HepG2 (cell line): Measurements from ENCODE around the gene MPC1. TPM values are rescaled to one million over a fixed set of nuclear protein-coding genes. Genes with fewer than 3 reads are reported as not detected.

Source experiments
- ADNP ChIP-seq: sonication (generic); formaldehyde crosslinking; IDR thresholded peaks from 2 replicates; pipeline ENCODE4 v1.4.0; 2020; ENCODE audit warnings: missing genetic modification reagents
- ESRRA ChIP-seq: sonication (generic); formaldehyde crosslinking; IDR thresholded peaks from 2 replicates; pipeline ENCODE4 v1.5.1; 2020; ENCODE audit warnings: mild to moderate bottlenecking, low read depth, missing genetic modification reagents
- FOXJ3 ChIP-seq: sonication (generic); formaldehyde crosslinking; IDR thresholded peaks from 2 replicates; pipeline ENCODE4 v1.4.0; 2020; ENCODE audit warnings: missing genetic modification reagents, mild to moderate bottlenecking, borderline replicate concordance
- FUBP1 ChIP-seq: sonication (generic); formaldehyde crosslinking; IDR thresholded peaks from 2 replicates; pipeline ENCODE4 v1.5.1; 2020; ENCODE audit warnings: missing genetic modification reagents, mild to moderate bottlenecking, borderline replicate concordance
- GRHL1 ChIP-seq: sonication (generic); formaldehyde crosslinking; conservative IDR thresholded peaks from 2 replicates; pipeline ENCODE4 v1.8.0; 2022; ENCODE audit warnings: missing genetic modification reagents
- KDM3A ChIP-seq: IDR thresholded peaks from 2 replicates; pipeline ENCODE4 v1.6.1; 2018; ENCODE audit warnings: low read depth, missing compliant biosample characterization
- MAFK ChIP-seq, 2 experiments: IDR thresholded peaks in 1 of 2; conservative IDR thresholded peaks in 1 of 2; 2 replicates each; pipeline ENCODE4 v1.6.1; 2011; ENCODE audit warnings: improper control_type of control experiment in 2 of 2, low read length in 2 of 2
- NBN ChIP-seq: fragments of 450-650 bp; conservative IDR thresholded peaks from 2 replicates; pipeline ENCODE4 v1.6.1; 2017
- RAD51 ChIP-seq: fragments of 450-650 bp; IDR thresholded peaks from 2 replicates; pipeline ENCODE4 v1.6.1; 2016; ENCODE audit warnings: borderline replicate concordance
- SSRP1 ChIP-seq: IDR thresholded peaks from 2 replicates; pipeline ENCODE4 v1.6.1; 2016; ENCODE audit warnings: control low read depth
- TFE3 ChIP-seq: IDR thresholded peaks from 2 replicates; pipeline ENCODE4 v1.6.1; 2016
- TRAFD1 ChIP-seq: sonication (generic); formaldehyde crosslinking; IDR thresholded peaks from 2 replicates; pipeline ENCODE4 v1.5.1; 2020; ENCODE audit warnings: missing genetic modification reagents, mild to moderate bottlenecking, borderline replicate concordance
- ZNF329 ChIP-seq: sonication (generic); formaldehyde crosslinking; IDR thresholded peaks from 2 replicates; pipeline ENCODE4 v1.9.0; 2021; ENCODE audit warnings: low read depth, mild to moderate bottlenecking, missing genetic modification reagents
- ZNF432 ChIP-seq: sonication (generic); formaldehyde crosslinking; IDR thresholded peaks from 2 replicates; pipeline ENCODE4 v1.5.0; 2020; ENCODE audit warnings: missing genetic modification reagents, mild to moderate bottlenecking, borderline replicate concordance
- ZNF512B ChIP-seq: sonication (generic); formaldehyde crosslinking; IDR thresholded peaks from 2 replicates; pipeline ENCODE4 v1.5.1; 2020; ENCODE audit warnings: missing genetic modification reagents, mild to moderate bottlenecking, borderline replicate concordance
- ZSCAN31 ChIP-seq: sonication (generic); formaldehyde crosslinking; IDR thresholded peaks from 2 replicates; pipeline ENCODE4 v1.5.0; 2020; ENCODE audit warnings: low read depth, mild to moderate bottlenecking, missing genetic modification reagents
- polyA plus RNA-seq, 8 experiments: library from polyadenylated mRNA; depleted of rRNA in 3 of 8; stranded (reverse) in 7 of 8; unstranded in 1 of 8; fragments of >200 nt; fragmentation: Illumina TruSeq in 4 of 8; extraction: Trizol in 4 of 8; gene quantifications; 2 replicates each; pipeline versions ENCODE4 v1.2.1 to v1.2.3, GENCODE V29; 2011 to 2016; ENCODE audit warnings: low read depth in 4 of 8, missing spikeins in 1 of 8, mixed read lengths in 1 of 8; ENCODE audit not compliant: insufficient read depth in 1 of 8
- total RNA-seq, 5 experiments: library from RNA; depleted of rRNA; stranded (reverse); fragments of >200 nt; fragmentation: Illumina TruSeq; extraction: Trizol; gene quantifications; 2 replicates each; pipeline ENCODE4 v1.2.3, GENCODE V29; 2016; ENCODE audit warnings: low read depth in 1 of 5

Gene MPC1
- total and polyA plus RNA-seq, 2 of the 13 experiments (the other 11 are each of a cell fraction or from before 2014, with no cell fraction given): 189 to 214 TPM

- 0 out of 2 replicates have a peak, but pooled peaks have one; percentile 71 for TF ChIP-seq KDM3A (CRISPR knock-in tag)
- TF ChIP-seq ZSCAN31 (CRISPR knock-in tag): no peak; the same call in 1 of the 2 replicates
- no peak for TF ChIP-seq GRHL1 (CRISPR knock-in tag)
- no peak; the same call in 1 of the 2 replicates for TF ChIP-seq ZNF329
- TF ChIP-seq SSRP1: no peak
- TF ChIP-seq FOXJ3 (CRISPR knock-in tag): peak; percentile 96; the same call in 1 of the 2 replicates
- peak; percentile 33; the same call in 1 of the 2 replicates for TF ChIP-seq ESRRA (CRISPR knock-in tag)
- peak; percentile 59; the same call in 1 of the 2 replicates for TF ChIP-seq ZNF512B (CRISPR knock-in tag)
- peak; percentile 87 for TF ChIP-seq TFE3 (CRISPR knock-in tag)
- TF ChIP-seq TRAFD1 (CRISPR knock-in tag): no peak
- TF ChIP-seq ADNP (CRISPR knock-in tag): no peak
- no peak for TF ChIP-seq RAD51
- TF ChIP-seq MAFK (conservative IDR thresholded peaks at IDR 0.05 in 1 of 2, IDR thresholded peaks at IDR 0.05 in 1 of 2; ENCODE audit: low read length in 2 of 2): no peak
- TF ChIP-seq FUBP1 (CRISPR knock-in tag): no peak
- no peak for TF ChIP-seq NBN
- no peak for TF ChIP-seq ZNF432
Measured at GRCh38 chr6:166387642-166388289, 5.0 kb upstream of the MPC1 start (continued).
